AG04450 (cell line): Measurements from ENCODE around the gene GPC5. TPM values are rescaled to one million over a fixed set of nuclear protein-coding genes. Genes with fewer than 3 reads are reported as not detected.

Experiments used
- CTCF ChIA-PET: fragments of 300-600, 350-600 bp; formaldehyde crosslinking; extraction: SDS; loops from one replicate; lab custom pipeline; 2022; ENCODE audit warnings: antibody characterized with exemption, inconsistent platforms; lab: Charles Lee
- POLR2A ChIA-PET: fragments of 350-600 bp; formaldehyde crosslinking; extraction: SDS; loops from one replicate; lab custom pipeline; 2021; ENCODE audit warnings: antibody characterized with exemption, inconsistent platforms; lab: Yijun Ruan, JAX
- DNase-seq: peaks from one replicate; pipeline ENCODE4 v3.0.0-alpha.2; 2011; ENCODE audit warnings: low read depth, low spot score
- H3K27ac ChIP-seq: one replicate; pipeline ENCODE4 v1.5.1; 2012; ENCODE audit warnings: low read depth, low read length, control low read depth
- H3K27me3 ChIP-seq: one replicate; pipeline ENCODE4 v1.6.0; 2012; ENCODE audit warnings: low read length; ENCODE audit not compliant: control insufficient read depth, insufficient read depth
- H3K4me3 ChIP-seq: 2 replicates; pipeline ENCODE4 v1.5.1; 2011; ENCODE audit warnings: mild to moderate bottlenecking, low read depth, low read length, control low read depth
- H3K9me3 ChIP-seq: 2 replicates; pipeline ENCODE4 v1.5.1; 2012; ENCODE audit warnings: low read length; ENCODE audit not compliant: control insufficient read depth, insufficient read depth
- CTCF ChIP-seq: IDR thresholded peaks from 2 replicates; pipeline ENCODE4 v1.5.1; 2011; ENCODE audit warnings: low read depth, low read length, control low read depth, inconsistent platforms
- polyA plus RNA-seq: library from polyadenylated mRNA; depleted of rRNA; stranded (reverse); fragments of >200 nt; gene quantifications from 2 replicates; pipeline ENCODE4 v1.2.3, GENCODE V29; 2011

The GPC5 gene
- polyA plus RNA-seq, 1 experiment: 3.6 TPM

GRCh38 chr13:91693466-91693865 lies 295.0 kb downstream of the GPC5 start:
- Histone ChIP-seq H3K27ac (no peak overlapping the region), H3K4me3 (no peak overlapping the region), H3K9me3 (no peaks in the 10 kb centered on the region), H3K27me3 (no peaks in the 10 kb centered on the region)
- CTCF ChIA-PET: no interaction called here
- no peak for TF ChIP-seq CTCF
- POLR2A ChIA-PET: no interaction called here
- no peak for DNase-seq

- no peak overlapping the region for H3K4me3 ChIP-seq
- no peaks in the 10 kb centered on the region for H3K27me3 ChIP-seq
- H3K27ac ChIP-seq: no peak overlapping the region
- CTCF ChIA-PET: no interaction called here
- H3K9me3 ChIP-seq: no peaks in the 10 kb centered on the region
- POLR2A ChIA-PET: no interaction called here
- TF ChIP-seq CTCF: no peak
- DNase-seq: no peak
Observed at GRCh38 chr13:91698308-91698707, 299.9 kb downstream of the GPC5 start.

GRCh38 chr13:91698767-91699166 lies 300.3 kb downstream of the GPC5 start:
- TF ChIP-seq CTCF: no peak
- ChIA-PET CTCF (no interaction called here), POLR2A (no interaction called here)
- Histone ChIP-seq H3K9me3 (no peaks in the 10 kb centered on the region), H3K27ac (no peak overlapping the region), H3K27me3 (no peaks in the 10 kb centered on the region), H3K4me3 (no peak overlapping the region)
- no peak for DNase-seq

GRCh38 chr13:91699863-91700262 lies 301.4 kb downstream of the GPC5 start:
- Histone ChIP-seq H3K27ac (no peak overlapping the region), H3K27me3 (no peaks in the 10 kb centered on the region), H3K9me3 (no peaks in the 10 kb centered on the region), H3K4me3 (no peak overlapping the region)
- ChIA-PET POLR2A (no interaction called here), CTCF (no interaction called here)
- DNase-seq: no peak
- no peak for TF ChIP-seq CTCF

DNA sequence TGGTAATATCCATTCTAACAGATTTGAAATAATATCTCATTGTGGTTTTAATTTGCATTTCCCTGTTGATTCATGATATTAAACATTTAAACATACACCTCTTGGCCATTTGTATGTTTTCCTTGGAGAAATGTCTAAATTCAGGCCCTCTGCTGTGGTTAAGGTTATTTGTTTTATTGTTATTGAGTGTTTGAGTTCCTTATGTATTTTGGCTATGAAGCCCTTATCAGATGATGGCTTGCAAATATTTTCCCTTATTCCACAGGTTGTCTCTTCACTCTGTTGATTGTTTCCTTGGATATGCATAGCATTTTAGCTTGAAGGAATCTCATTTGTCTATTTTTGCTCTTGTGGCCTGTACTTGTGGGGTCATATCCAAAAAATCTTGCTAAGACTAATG lies 303.6 kb downstream of the GPC5 start:
- ChIA-PET POLR2A (no interaction called here), CTCF (no interaction called here)
- TF ChIP-seq CTCF: no peak
- no peaks in the 10 kb centered on the region for H3K27me3 ChIP-seq
- no peak overlapping the region for H3K27ac ChIP-seq
- no peak for DNase-seq
- no peak overlapping the region for H3K4me3 ChIP-seq
- H3K9me3 ChIP-seq: no peaks in the 10 kb centered on the region
